Measurements from ENCODE around the gene CMIP.

CMIP gene

DNA sequence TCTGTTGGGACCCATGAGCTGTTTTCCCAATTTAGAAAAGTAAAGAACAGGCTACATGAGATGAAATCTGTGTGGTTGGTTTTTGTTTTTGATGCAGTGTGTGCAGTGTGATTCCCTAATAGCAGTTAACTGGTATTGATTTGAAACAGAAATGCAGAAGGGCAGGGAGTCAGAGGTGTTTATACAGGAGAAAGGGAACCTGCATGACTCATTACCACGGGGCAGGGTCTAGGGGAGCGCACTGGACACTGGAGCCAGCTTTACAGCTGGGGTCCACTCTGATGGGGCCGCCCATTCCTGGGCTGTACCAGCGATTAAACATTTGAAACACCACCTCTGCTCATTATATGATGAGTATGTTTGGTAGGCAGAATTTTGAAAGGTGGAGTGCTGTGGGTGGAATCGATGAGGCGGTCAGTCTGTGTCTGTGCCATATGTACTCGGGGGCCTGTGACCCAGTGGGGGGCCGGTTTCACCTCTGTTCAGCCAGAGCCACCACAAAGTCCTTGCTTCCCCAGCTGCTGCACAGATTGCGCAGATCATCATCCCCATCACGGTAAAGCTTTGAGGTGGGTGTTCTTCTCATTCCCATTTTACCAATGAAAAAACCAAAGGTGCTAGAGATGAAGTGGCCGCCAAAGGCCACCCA is 142.5 kb downstream of the CMIP start:
- DNase-seq (ENCODE audit: low read depth): no peak
- H3K4me3 ChIP-seq (replicated peaks; ENCODE audit: low read depth, low read length): no peak overlapping the region
- TF ChIP-seq, protein P1, sequence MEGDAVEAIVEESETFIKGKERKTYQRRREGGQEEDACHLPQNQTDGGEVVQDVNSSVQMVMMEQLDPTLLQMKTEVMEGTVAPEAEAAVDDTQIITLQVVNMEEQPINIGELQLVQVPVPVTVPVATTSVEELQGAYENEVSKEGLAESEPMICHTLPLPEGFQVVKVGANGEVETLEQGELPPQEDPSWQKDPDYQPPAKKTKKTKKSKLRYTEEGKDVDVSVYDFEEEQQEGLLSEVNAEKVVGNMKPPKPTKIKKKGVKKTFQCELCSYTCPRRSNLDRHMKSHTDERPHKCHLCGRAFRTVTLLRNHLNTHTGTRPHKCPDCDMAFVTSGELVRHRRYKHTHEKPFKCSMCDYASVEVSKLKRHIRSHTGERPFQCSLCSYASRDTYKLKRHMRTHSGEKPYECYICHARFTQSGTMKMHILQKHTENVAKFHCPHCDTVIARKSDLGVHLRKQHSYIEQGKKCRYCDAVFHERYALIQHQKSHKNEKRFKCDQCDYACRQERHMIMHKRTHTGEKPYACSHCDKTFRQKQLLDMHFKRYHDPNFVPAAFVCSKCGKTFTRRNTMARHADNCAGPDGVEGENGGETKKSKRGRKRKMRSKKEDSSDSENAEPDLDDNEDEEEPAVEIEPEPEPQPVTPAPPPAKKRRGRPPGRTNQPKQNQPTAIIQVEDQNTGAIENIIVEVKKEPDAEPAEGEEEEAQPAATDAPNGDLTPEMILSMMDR (IDR thresholded peaks at IDR 0.05; ENCODE audit: low read length, missing control alignments): no peak

DNA sequence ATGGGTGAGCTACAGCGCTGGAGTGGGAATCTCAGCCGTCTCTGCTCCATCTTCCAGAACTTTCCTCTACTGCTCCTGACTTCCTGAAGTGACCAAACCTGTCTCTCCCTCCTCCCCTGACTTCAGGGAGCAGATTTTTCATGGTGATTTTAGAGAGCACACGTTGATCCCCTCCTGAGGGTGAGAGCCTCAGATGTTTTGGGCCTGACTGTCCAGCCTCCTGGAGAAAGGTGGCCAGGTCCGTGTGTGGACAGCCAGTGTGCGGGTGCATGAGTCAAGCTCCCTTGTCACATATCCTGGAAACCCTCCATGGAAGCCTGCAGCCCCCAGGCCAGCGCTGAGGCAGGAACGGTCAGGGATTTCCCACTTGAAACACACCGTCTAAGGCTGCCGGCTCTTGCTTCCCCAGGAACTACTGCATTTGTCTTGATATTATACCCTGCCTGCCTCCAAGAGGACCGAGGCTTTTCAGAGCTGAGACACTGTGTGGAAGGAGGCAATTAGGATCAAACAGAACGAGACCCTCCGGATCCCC is 143.1 kb downstream of the CMIP start:
- TF ChIP-seq, protein P1 (IDR thresholded peaks at IDR 0.05; ENCODE audit: low read length, missing control alignments): no peak
- no peak for DNase-seq (ENCODE audit: low read depth)
- H3K4me3 ChIP-seq (replicated peaks; ENCODE audit: low read depth, low read length): no peak overlapping the region

DNA sequence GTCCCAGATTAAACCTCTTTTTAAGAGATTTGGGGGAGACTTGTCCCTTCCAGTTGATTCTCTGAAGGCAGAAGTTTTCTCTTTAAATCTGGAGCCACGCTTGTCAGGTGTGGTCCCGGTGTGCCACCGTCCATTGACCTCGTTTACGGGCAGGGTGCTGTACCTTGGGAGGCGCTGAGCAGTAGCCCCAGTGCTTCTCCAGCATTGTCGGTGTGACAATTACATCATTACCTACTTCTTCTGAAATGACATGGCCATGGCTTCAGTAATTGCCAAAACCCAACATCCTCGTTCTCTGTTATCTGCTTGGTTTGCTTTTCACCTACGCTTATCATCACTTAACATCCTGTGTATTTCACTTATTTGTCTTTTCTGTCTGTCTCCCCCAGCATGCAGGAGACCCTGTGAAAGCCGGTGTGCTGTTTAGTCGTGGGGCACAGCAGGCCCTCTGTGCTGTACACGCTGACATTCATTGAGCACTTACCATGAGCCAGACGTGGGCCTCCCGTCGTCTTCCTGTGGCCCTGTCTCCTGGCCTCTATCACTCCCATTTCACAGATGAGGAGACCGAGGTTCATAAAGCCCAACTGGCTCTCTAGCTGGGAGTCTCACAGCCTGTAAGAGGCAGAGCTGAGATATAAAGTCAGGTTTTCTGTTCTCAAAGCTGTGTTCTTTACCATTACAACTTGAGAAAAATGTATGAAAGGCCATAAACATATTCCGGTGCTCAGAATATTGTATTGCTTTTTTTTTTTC is 143.9 kb downstream of the CMIP start:
- TF ChIP-seq, protein P1 (IDR thresholded peaks at IDR 0.05; ENCODE audit: low read length, missing control alignments): no peak
- no peak overlapping the region for H3K4me3 ChIP-seq (replicated peaks; ENCODE audit: low read depth, low read length)
- no peak for DNase-seq (ENCODE audit: low read depth)

DNA sequence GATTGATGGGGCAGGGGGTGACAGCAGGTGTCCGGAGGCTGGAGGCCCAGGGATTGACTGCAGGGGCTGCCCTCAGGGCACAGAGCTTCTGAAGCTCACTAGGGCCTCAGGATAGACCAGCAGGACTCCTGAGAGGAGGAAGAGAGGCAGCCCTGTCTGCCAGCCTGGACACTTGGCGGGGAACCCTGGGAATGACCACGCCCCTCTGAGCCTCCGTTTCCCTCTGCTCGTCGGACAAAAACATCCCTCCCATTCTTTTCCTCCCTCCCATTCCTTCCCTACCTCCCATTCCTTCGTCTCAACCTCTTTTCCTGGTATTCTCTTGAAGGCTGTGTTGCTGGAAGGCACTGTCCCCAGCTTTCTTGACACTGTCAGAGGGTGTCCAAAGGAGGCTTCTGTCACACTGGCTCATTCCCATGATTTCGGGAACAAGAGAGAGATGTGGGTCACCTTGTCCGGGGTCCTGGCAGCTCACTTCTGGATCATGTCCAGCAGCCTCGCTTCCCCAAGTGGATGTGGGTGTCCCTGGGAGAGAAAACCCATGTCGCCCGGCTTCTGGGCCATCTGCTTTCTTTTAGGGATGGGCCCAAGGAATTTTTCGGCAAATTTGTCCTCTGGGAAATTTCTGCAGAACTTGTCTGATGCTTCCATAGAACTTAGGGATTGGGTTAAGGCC is 145.5 kb downstream of the CMIP start:
- TF ChIP-seq, protein P1 (IDR thresholded peaks at IDR 0.05; ENCODE audit: low read length, missing control alignments): no peak
- H3K4me3 ChIP-seq (replicated peaks; ENCODE audit: low read depth, low read length): no peak overlapping the region
- no peak for DNase-seq (ENCODE audit: low read depth)

DNA sequence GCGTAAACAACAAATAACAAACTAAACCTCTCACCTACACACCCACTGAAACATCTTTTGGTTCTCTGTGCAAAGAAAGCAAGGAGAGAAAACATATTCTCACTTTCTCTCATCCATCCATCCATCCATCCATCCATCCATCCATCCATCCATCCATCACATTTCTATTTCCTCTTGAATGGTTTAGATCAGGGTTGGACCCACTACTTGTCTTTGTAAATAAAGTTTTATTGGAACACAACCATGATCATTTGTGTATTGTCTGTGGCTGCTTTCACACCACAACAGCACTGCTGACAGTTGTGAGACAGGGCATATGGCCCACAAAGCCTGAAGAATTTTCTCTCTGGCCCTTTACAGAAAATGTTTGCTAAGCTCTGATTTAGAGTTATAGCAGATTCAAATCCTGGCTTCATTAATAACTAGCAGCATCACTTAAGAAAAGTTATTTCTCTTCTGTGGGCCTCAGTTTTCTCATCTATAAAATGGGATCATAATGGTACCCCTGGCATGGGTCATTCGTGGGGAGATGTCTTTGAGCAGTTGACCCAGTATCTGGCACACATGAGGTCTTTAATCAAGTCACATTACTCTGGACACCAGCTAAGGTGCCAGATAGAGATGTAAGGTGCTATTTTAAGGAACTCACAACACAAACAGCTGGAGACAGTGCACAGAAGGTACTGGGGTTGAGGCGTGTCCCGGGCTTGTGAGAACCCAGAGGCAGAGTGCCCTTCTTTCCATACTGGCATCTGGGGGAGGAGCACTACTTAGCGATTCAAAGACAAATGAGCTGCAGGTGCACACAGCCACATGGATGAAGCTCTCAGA is 146.3 kb downstream of the CMIP start:
- no peak for DNase-seq (ENCODE audit: low read depth)
- TF ChIP-seq, protein P1 (IDR thresholded peaks at IDR 0.05; ENCODE audit: low read length, missing control alignments): no peak
- H3K4me3 ChIP-seq (replicated peaks; ENCODE audit: low read depth, low read length): no peak overlapping the region

DNA sequence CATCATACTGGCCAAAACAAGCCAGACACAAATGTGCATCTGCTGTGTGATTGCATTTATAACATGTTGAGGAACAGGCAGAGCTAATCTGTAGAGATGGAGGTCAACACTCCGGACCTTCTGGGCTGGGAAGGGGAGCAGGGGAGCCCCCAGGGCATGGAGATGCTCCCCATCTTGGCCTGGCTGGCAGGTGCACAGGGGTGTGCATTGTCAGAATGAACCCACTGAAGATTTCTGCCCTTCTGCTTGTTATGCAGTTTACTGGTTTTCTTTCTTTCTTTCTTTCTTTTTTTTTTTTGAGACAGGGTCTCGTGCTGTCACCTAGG is 146.9 kb downstream of the CMIP start:
- no peak overlapping the region for H3K4me3 ChIP-seq (replicated peaks; ENCODE audit: low read depth, low read length)
- TF ChIP-seq, protein P1 (IDR thresholded peaks at IDR 0.05; ENCODE audit: low read length, missing control alignments): no peak
- no peak for DNase-seq (ENCODE audit: low read depth)
